Heart left ventricle (tissue), 13 donors: Measurements from ENCODE around the gene PYGB.

Experiments used
- POLR2A ChIP-seq, 2 donors: fragments of 450-650 bp; IDR thresholded peaks; one replicate each; pipeline ENCODE4 v1.6.1; 2017; ENCODE audit warnings: antibody characterized with exemption in 2 of 2, mild to moderate bottlenecking in 2 of 2, moderate library complexity in 2 of 2
- TF ChIP-seq, protein P1 (sequence below), 12 donors: fragments of 200-600 bp; sonication (generic) in 4 of 12; IDR thresholded peaks; one replicate each; pipeline versions ENCODE4 v1.5.0 to v1.8.0; 2018 to 2022; ENCODE audit warnings: antibody characterized with exemption in 12 of 12, mild to moderate bottlenecking in 5 of 12
- donor health status: ischemic (EF 13 %, LVEDD 7.1; RV severe dilation, severe dysfunction).
- donor health status: DM: no; HTN: yes; CAD: no.
- donor health status: DM: no; HTN: no; CAD: no.
- donor health status: ischemic (EF 25% LVEDD 6.9; RV normal size, moderate dysfunction).
- donor health status: ischemic (EF 25% LVEDD 5.7; RV mildly dilated, moderate dysfunction).
- donor health status: ischemic (EF 35%, LVEDD 5.7; RV mildly dilated, moderate dysfunction).
- donor health status: nonischemic (EF 11% LVEDD 7.7; RV severe dilation, severe dysfunction).
- donor health status: DM: yes; HTN: yes; CAD: no.
- donor health status: PGD.
- donor health status: ischemic (EF 29% LVEDD 5.4; RV normal size, mild dysfunction).
- donor health status: nonischemic (EF 23%, LVEDD 6.1; RV moderate dilation, normal function).

DNA sequence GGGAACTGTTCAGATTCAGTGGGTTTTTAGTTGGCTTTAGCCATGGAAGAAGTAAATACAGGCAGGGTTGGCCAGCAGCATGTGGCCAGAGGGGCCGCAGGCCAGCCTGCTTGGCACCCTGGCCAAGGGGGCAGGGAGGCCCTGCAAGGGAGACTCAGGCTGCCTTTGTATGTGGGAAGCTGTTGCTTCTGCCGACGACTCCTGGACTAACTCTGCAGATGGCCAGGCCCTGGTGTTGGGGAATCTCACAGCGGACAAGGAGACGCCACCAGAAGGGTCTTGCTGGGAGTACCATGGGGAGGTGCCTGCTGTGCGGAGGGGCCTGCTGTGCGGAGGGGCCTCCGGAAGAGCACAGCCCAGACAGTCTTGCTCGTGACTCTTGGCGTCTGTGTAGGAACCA is 25.2 kb downstream of the PYGB start:
- TF ChIP-seq, protein P1, sequence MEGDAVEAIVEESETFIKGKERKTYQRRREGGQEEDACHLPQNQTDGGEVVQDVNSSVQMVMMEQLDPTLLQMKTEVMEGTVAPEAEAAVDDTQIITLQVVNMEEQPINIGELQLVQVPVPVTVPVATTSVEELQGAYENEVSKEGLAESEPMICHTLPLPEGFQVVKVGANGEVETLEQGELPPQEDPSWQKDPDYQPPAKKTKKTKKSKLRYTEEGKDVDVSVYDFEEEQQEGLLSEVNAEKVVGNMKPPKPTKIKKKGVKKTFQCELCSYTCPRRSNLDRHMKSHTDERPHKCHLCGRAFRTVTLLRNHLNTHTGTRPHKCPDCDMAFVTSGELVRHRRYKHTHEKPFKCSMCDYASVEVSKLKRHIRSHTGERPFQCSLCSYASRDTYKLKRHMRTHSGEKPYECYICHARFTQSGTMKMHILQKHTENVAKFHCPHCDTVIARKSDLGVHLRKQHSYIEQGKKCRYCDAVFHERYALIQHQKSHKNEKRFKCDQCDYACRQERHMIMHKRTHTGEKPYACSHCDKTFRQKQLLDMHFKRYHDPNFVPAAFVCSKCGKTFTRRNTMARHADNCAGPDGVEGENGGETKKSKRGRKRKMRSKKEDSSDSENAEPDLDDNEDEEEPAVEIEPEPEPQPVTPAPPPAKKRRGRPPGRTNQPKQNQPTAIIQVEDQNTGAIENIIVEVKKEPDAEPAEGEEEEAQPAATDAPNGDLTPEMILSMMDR (IDR thresholded peaks at IDR 0.05), result no peak
- no peak for TF ChIP-seq POLR2A (IDR thresholded peaks at IDR 0.05)
